ENCODE results near the gene PAQR6.

- TF ChIP-seq POLR2A (IDR thresholded peaks at IDR 0.05): no peak
- no peak for TF ChIP-seq CTCF (IDR thresholded peaks at IDR 0.05)
- TF ChIP-seq EP300 (IDR thresholded peaks at IDR 0.05): no peak
Observed at GRCh38 chr1:156244712-156245111, 3.1 kb downstream of the PAQR6 start.

All from stomach (tissue), 4 donors.